Activated gamma-delta T cell treated with Interleukin-2 at 50 U/mL for 16 hours (primary cell): Measurements from ENCODE around the gene ZNF587.
A peak's percentile ranks its signal among the peaks of the same experiment; 100 is the strongest.
"Not testable (repeated sequence)": the region's sequence is repeated elsewhere in the genome, so short reads cannot be mapped to it uniquely, and the experiment has no call there.

Source experiments
- DNase-seq: peaks from one replicate; pipeline ENCODE4 v3.0.0-alpha.2; 2020

ZNF587 gene

GRCh38 chr19:57888107-57888559 is 38.5 kb downstream of the ZNF587 start:
- DNase-seq, result no peak

- DNase-seq, result peak; percentile 78
Measured at GRCh38 chr19:57888560-57889231, 39.0 kb downstream of the ZNF587 start, which contains the start of gene ZNF814. Gene ZNF814 (minus strand): TSS chr19:57889037. CDS start chr19:57888802, 235 bp downstream.

GRCh38 chr19:57890706-57891105 is 41.0 kb downstream of the ZNF587 start:
- DNase-seq, result not testable (repeated sequence)

GRCh38 chr19:57900311-57900710 is 50.7 kb downstream of the ZNF587 start:
- DNase-seq, result no peak

DNA sequence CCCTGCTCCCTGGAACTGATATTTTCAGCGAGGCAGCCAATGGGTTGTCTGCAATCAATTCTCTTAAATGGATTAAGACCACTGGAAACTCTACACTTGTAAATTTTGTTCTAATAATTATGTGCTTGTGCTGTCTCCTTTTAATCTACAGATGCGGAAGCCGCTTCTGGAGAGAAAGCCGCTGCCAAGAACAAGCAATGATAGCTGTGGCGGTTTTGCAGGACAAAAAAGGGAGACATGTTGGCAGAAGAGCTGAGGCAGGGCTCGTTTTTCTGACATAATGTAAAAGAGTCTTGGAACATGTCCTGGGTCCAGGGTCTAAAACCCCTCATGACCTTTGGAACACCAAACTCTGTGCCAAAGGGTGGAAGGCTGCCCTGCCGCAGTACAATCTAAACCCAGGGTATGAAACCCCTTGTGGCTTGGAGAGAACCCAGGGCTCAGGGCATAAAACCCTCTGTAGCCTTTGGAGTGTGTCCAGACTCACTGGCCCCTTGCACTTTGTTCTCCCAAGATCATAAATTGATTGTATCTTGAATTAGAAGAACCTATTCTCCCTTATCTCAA is 54.0 kb downstream of the ZNF587 start:
- no peak for DNase-seq

- DNase-seq, result no peak
Measured at GRCh38 chr19:57905258-57905657, 55.6 kb downstream of the ZNF587 start.

DNA sequence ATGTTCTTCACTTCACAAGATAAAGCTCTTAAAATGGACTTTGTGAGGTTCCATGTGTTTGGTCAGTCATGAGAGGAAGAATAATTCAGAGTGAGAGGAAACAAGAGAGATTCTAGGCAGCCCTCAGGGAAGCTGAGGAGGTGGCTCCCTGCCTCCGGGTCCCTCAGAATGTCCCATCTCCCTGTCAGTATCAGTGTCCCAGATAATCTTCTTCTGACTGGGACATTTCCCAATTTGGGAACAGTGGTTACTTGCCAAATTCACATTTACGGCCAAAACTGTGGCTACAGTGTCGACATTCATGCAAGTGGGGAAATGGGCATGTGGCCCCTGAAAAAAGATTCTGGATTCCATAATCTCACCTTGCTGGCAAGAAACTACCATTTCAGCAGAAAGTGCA is 57.7 kb downstream of the ZNF587 start:
- DNase-seq, result no peak

GRCh38 chr19:57914531-57914930 is 64.9 kb downstream of the ZNF587 start:
- DNase-seq, result no peak
